OCI-LY3 (cell line): ENCODE measurements around the gene TNNI3K.
A peak's percentile ranks its signal among the peaks of the same experiment; 100 is the strongest.

Experiments
- H2AFZ ChIP-seq: fragments of 200-600, 300-600 bp; shearing (Covaris generic); 2 replicates; pipeline ENCODE4 v1.6.0; 2014; ENCODE audit warnings: antibody characterized with exemption, low read depth, low read length
- H3K27ac ChIP-seq: fragments of 200-600, 300-600 bp; sonication (generic); 2 replicates; pipeline ENCODE4 v1.5.1; 2014; ENCODE audit warnings: mild to moderate bottlenecking, low read length, moderate library complexity, mixed read lengths
- H3K27me3 ChIP-seq: fragments of 200-600, 300-600 bp; sonication (generic); 2 replicates; pipeline ENCODE4 v1.6.1; 2014; ENCODE audit warnings: low read depth, low read length, mixed read lengths
- H3K36me3 ChIP-seq: fragments of 200-600, 300-600 bp; sonication (generic); replicated peaks from 2 replicates; pipeline ENCODE3; 2014; ENCODE audit warnings: low read depth, low read length, mixed read lengths
- H3K4me1 ChIP-seq: fragments of 300-600, 200-600 bp; sonication (generic); 2 replicates; pipeline ENCODE4 v1.6.1; 2014; ENCODE audit warnings: low read length, mixed read lengths
- H3K4me2 ChIP-seq: fragments of 200-600, 300-600 bp; sonication (generic); 2 replicates; pipeline ENCODE4 v1.6.1; 2014; ENCODE audit warnings: low read length, mixed read lengths
- H3K4me3 ChIP-seq: fragments of 300-600, 200-600 bp; sonication (generic); 2 replicates; pipeline ENCODE4 v1.5.1; 2014; ENCODE audit warnings: antibody characterized with exemption, mild to moderate bottlenecking, low read length, moderate library complexity
- H3K79me2 ChIP-seq: fragments of 300-600, 200-600 bp; shearing (Covaris generic); 2 replicates; pipeline ENCODE4 v1.6.1; 2014; ENCODE audit warnings: mild to moderate bottlenecking, low read length, mixed read lengths
- H3K9ac ChIP-seq: fragments of 300-600, 200-600 bp; shearing (Covaris generic); 2 replicates; pipeline ENCODE4 v1.6.0; 2014; ENCODE audit warnings: mild to moderate bottlenecking, low read length, moderate library complexity
- H3K9me3 ChIP-seq: fragments of 200-600, 300-600 bp; shearing (Covaris generic); 2 replicates; pipeline ENCODE4 v1.6.1; 2014; ENCODE audit warnings: low read length, mixed read lengths; ENCODE audit not compliant: insufficient read depth
- H4K20me1 ChIP-seq: fragments of 200-600, 300-600 bp; sonication (generic); 2 replicates; pipeline ENCODE4 v1.6.1; 2016; ENCODE audit warnings: low read length, mixed read lengths; ENCODE audit not compliant: insufficient read depth
- EZH2phosphoT487 ChIP-seq: fragments of 200-600 bp; shearing (Covaris generic); IDR thresholded peaks from 2 replicates; pipeline ENCODE4 v1.6.1; 2018; ENCODE audit warnings: antibody characterized with exemption, mixed run types, low read depth
- TF ChIP-seq, protein P1 (sequence below): fragments of 200-600, 300-600 bp; sonication (generic); IDR thresholded peaks from 2 replicates; pipeline ENCODE4 v1.5.1; 2014; ENCODE audit warnings: antibody characterized with exemption, low read length, low read depth

TNNI3K gene

DNA sequence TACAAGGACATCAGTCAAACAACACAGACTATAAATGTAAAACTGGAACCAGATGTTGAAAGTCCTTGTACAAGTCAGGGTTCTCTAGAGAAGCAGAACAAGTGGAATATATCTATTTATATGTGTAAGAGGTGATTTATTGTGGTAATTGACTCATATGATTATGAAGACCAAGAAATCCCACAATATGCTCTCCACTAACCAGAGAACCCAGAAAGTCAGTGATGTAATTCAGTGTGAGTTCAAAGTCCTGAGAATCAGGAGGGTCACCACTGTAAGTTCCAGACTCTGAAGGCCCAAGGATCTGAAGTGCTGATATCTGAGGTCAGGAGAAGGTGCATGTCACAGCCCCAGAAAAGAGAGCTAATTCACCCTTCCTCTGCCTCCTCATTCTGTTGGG lies 220.2 kb downstream of the TNNI3K start:
- H3K27ac ChIP-seq, result no peak overlapping the region
- H3K4me2 ChIP-seq, result no peak overlapping the region
- H2AFZ ChIP-seq, result no peak overlapping the region
- H3K4me3 ChIP-seq, result no peak overlapping the region
- H3K4me1 ChIP-seq, result no peaks in the 10 kb centered on the region
- H4K20me1 ChIP-seq, result no peaks in the 10 kb centered on the region
- no peaks in the 10 kb centered on the region for H3K79me2 ChIP-seq
- H3K9me3 ChIP-seq, result no peaks in the 10 kb centered on the region
- H3K36me3 ChIP-seq, result no peaks in the 10 kb centered on the region
- no peak overlapping the region for H3K9ac ChIP-seq
- TF ChIP-seq, protein P1, sequence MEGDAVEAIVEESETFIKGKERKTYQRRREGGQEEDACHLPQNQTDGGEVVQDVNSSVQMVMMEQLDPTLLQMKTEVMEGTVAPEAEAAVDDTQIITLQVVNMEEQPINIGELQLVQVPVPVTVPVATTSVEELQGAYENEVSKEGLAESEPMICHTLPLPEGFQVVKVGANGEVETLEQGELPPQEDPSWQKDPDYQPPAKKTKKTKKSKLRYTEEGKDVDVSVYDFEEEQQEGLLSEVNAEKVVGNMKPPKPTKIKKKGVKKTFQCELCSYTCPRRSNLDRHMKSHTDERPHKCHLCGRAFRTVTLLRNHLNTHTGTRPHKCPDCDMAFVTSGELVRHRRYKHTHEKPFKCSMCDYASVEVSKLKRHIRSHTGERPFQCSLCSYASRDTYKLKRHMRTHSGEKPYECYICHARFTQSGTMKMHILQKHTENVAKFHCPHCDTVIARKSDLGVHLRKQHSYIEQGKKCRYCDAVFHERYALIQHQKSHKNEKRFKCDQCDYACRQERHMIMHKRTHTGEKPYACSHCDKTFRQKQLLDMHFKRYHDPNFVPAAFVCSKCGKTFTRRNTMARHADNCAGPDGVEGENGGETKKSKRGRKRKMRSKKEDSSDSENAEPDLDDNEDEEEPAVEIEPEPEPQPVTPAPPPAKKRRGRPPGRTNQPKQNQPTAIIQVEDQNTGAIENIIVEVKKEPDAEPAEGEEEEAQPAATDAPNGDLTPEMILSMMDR, result no peak
- no peak for TF ChIP-seq EZH2phosphoT487
- H3K27me3 ChIP-seq, result no peaks in the 10 kb centered on the region

DNA sequence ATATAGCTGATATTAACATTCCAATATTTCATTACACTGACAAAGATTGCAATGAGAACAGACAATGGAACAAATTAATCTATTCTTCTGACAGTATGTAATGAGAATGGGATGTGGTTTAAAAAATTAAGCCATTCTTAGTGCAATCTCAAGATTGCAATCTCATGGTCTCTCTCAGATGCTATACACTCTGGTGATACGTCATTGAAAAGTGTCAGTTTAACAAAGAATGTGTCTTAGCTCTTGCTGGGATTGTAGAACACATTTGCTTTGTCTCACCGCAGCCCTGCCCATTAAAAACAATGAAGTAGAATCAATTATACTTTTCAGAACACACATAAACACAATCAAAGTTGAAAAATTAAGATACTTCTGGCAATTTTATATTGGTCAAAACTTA lies 222.1 kb downstream of the TNNI3K start:
- H3K4me2 ChIP-seq, result no peak overlapping the region
- H4K20me1 ChIP-seq, result no peaks in the 10 kb centered on the region
- no peak overlapping the region for H3K9ac ChIP-seq
- no peaks in the 10 kb centered on the region for H3K27me3 ChIP-seq
- H3K4me1 ChIP-seq, result peaks cover 8% of the 10 kb centered on the region; the same call in 1 of the 2 replicates
- TF ChIP-seq EZH2phosphoT487, result no peak
- TF ChIP-seq, protein P1, result no peak
- H3K27ac ChIP-seq, result no peak overlapping the region
- H2AFZ ChIP-seq, result no peak overlapping the region
- H3K79me2 ChIP-seq, result no peaks in the 10 kb centered on the region
- H3K9me3 ChIP-seq, result no peaks in the 10 kb centered on the region
- H3K4me3 ChIP-seq, result no peak overlapping the region
- H3K36me3 ChIP-seq, result no peaks in the 10 kb centered on the region

DNA sequence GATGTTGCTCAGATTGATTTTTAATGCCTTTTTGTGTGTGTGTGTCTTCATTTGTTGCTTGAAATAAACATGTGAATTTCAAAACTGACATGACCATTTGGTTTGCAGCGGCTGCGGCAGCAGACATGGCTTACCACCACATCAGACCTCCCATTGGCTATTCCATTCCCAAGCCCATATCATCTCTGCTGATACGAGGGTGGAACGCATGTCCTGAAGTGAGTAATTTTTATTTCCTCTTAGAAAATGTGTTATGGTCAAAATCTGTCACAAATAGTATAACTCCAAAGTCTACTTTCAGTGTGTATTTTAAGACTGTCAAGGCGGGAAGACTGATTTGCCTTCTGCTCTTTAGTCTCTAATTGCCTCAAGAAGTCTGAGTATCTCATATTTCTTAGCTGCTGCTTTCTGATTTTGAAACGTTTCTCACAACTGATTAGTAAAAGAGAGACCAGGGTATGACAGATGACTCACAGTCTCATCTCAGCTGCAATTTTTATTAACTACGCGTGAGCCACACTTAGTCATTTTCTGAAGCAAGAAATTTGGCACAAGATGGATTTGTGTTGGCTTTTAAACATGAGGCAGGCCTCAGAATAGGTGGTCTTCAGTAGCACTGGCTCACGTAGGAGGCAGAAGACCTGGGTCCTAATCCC lies 228.3 kb downstream of the TNNI3K start:
- TF ChIP-seq, protein P1, result no peak
- TF ChIP-seq EZH2phosphoT487, result no peak
- Histone ChIP-seq H3K9me3 (no peaks in the 10 kb centered on the region), H4K20me1 (no peaks in the 10 kb centered on the region)

GRCh38 chr1:74464037-74464436 lies 228.8 kb downstream of the TNNI3K start:
- Histone ChIP-seq H3K79me2 (no peaks in the 10 kb centered on the region), H3K27ac (peak overlapping the region; percentile 69), H3K4me3 (no peak overlapping the region), H3K9ac (no peak overlapping the region), H4K20me1 (no peaks in the 10 kb centered on the region), H3K4me2 (peak overlapping the region; percentile 88), H3K4me1 (peaks cover 29% of the 10 kb centered on the region), H3K36me3 (no peaks in the 10 kb centered on the region), H3K27me3 (peaks cover 16% of the 10 kb centered on the region), H3K9me3 (no peaks in the 10 kb centered on the region), H2AFZ (no peak overlapping the region)
- TF ChIP-seq, protein P1, result no peak
- TF ChIP-seq EZH2phosphoT487, result no peak

More for the DNA sequence above, 228.3 kb downstream of the TNNI3K start:
- Histone ChIP-seq H3K27ac (peak overlapping the region; percentile 69), H3K4me3 (peak overlapping the region; percentile 53), H3K79me2 (no peaks in the 10 kb centered on the region), H3K4me1 (peaks cover 29% of the 10 kb centered on the region), H3K9ac (peak overlapping the region; percentile 19; the same call in 1 of the 2 replicates), H2AFZ (no peak overlapping the region; the same call in 1 of the 2 replicates), H3K4me2 (peak overlapping the region; percentile 88), H3K27me3 (peaks cover 16% of the 10 kb centered on the region), H3K36me3 (no peaks in the 10 kb centered on the region)
